ENCODE measurements around the gene DGKA. TPM values are rescaled to one million over a fixed set of nuclear protein-coding genes. Genes with fewer than 3 reads are reported as not detected.

Gene DGKA
- total RNA-seq, 1 donor from 2014 or later: 108 TPM

DNA sequence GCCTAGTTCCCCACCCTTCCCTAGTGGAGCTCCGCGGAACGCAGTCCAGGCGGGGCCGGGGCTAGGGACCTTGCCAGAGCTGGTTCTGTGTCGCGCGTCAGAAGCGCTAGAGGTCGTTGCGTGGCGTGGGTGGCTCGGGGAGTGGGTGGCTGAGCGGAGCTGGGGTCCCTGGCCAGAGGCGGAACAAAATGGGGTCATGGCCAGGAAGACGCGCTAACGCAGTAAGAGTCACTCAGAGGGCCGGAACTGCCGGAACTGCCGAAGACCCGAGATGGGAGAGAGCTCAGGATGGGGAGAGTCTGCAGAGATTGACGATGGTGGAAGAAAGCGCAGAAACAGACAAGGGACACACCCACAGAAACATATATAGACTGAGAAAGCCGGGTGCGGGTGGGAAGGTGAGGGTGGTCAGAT lies 4.8 kb downstream of the DGKA start:
- Histone ChIP-seq H3K36me3 (ENCODE audit: insufficient read depth, low read length) (no peaks in the 10 kb centered on the region), H3K27me3 (ENCODE audit: insufficient read depth, low read length) (no peaks in the 10 kb centered on the region), H3K79me2 (ENCODE audit: insufficient read depth, low read length) (peaks cover 4% of the 10 kb centered on the region), H3K4me2 (ENCODE audit: low read length) (peak overlapping the region; percentile 52), H3K27ac (ENCODE audit: low read depth, low read length) (no peak overlapping the region), H3K9me3 (ENCODE audit: insufficient read depth, low read depth, low read length) (no peaks in the 10 kb centered on the region), H4K20me1 (ENCODE audit: insufficient read depth, low read length) (no peaks in the 10 kb centered on the region), H3K9ac (ENCODE audit: low read length) (no peak overlapping the region), H3K4me1 (ENCODE audit: insufficient read depth, low read length) (peaks cover 40% of the 10 kb centered on the region), H2AFZ (ENCODE audit: low read depth, low read length) (peak overlapping the region; percentile 35), H3K4me3 (ENCODE audit: insufficient read depth, low read depth, low read length) (peak overlapping the region; percentile 18)
- DNase-seq (ENCODE audit: low read depth) (no peak), FAIRE-seq (no peak)
- peaks cover 50% of the 10 kb centered on the region for H3K4me1 Mint-ChIP-seq (ENCODE audit: low read depth, unreplicated experiment)
- H3K36me3 Mint-ChIP-seq (ENCODE audit: low read depth, unreplicated experiment): peaks cover 28% of the 10 kb centered on the region
- H3K27ac Mint-ChIP-seq (ENCODE audit: unreplicated experiment): no peak overlapping the region
- H3K4me3 Mint-ChIP-seq (ENCODE audit: unreplicated experiment): peak overlapping the region; percentile 55
- TF ChIP-seq EZH2 (IDR thresholded peaks at IDR 0.05; ENCODE audit: insufficient read depth, low read length) (no peak), CTCF (IDR thresholded peaks at IDR 0.05; ENCODE audit: insufficient read depth, low read depth, low read length) (no peak)
- H3K27me3 Mint-ChIP-seq (ENCODE audit: low read depth, unreplicated experiment): no peaks in the 10 kb centered on the region
- H3K9me3 Mint-ChIP-seq (ENCODE audit: unreplicated experiment): no peaks in the 10 kb centered on the region

DNA sequence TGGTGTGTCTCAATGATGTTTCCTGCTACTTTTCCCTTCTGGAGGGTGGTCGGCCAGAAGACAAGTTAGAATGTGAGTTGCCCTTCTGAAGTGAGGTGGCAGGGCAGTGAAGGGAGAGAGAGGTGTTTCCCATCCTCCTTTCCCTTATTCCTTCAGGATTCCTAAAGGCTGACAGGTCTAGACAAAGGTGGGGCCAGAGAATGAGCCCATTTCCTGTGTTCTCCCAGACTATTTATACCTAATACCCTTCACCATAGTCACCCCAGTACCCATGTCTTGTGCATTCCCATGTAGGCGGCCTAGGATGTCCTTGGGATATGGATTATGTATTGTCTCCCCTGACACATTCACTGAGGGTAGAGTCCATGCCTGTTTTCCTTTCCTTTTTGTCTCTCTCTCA lies 7.0 kb downstream of the DGKA start:
- Histone ChIP-seq H2AFZ (ENCODE audit: low read depth, low read length) (no peak overlapping the region), H3K9ac (ENCODE audit: low read length) (no peak overlapping the region), H3K27ac (ENCODE audit: low read depth, low read length) (no peak overlapping the region), H3K4me3 (ENCODE audit: insufficient read depth, low read depth, low read length) (no peak overlapping the region), H3K27me3 (ENCODE audit: insufficient read depth, low read length) (no peaks in the 10 kb centered on the region), H4K20me1 (ENCODE audit: insufficient read depth, low read length) (no peaks in the 10 kb centered on the region), H3K9me3 (ENCODE audit: insufficient read depth, low read depth, low read length) (no peaks in the 10 kb centered on the region), H3K36me3 (ENCODE audit: insufficient read depth, low read length) (peaks cover 9% of the 10 kb centered on the region), H3K79me2 (ENCODE audit: insufficient read depth, low read length) (peaks cover 4% of the 10 kb centered on the region), H3K4me2 (ENCODE audit: low read length) (peak overlapping the region; percentile 17), H3K4me1 (ENCODE audit: insufficient read depth, low read length) (peaks cover 24% of the 10 kb centered on the region)
- H3K36me3 Mint-ChIP-seq (ENCODE audit: low read depth, unreplicated experiment): peaks cover 41% of the 10 kb centered on the region
- peak overlapping the region; percentile 66 for H3K27ac Mint-ChIP-seq (ENCODE audit: unreplicated experiment)
- H3K4me3 Mint-ChIP-seq (ENCODE audit: unreplicated experiment): peak overlapping the region; percentile 21
- H3K9me3 Mint-ChIP-seq (ENCODE audit: unreplicated experiment): no peaks in the 10 kb centered on the region
- H3K4me1 Mint-ChIP-seq (ENCODE audit: low read depth, unreplicated experiment): peaks cover 37% of the 10 kb centered on the region
- FAIRE-seq (no peak), DNase-seq (ENCODE audit: low read depth) (no peak)
- TF ChIP-seq CTCF (IDR thresholded peaks at IDR 0.05; ENCODE audit: insufficient read depth, low read depth, low read length) (no peak), EZH2 (IDR thresholded peaks at IDR 0.05; ENCODE audit: insufficient read depth, low read length) (no peak)
- no peaks in the 10 kb centered on the region for H3K27me3 Mint-ChIP-seq (ENCODE audit: low read depth, unreplicated experiment)

GRCh38 chr12:55938826-55939501 lies 8.0 kb downstream of the DGKA start:
- Histone ChIP-seq H3K9ac (ENCODE audit: low read length) (no peak overlapping the region), H3K27me3 (ENCODE audit: insufficient read depth, low read length) (no peaks in the 10 kb centered on the region), H3K27ac (ENCODE audit: low read depth, low read length) (no peak overlapping the region), H4K20me1 (ENCODE audit: insufficient read depth, low read length) (no peaks in the 10 kb centered on the region), H3K9me3 (ENCODE audit: insufficient read depth, low read depth, low read length) (no peaks in the 10 kb centered on the region), H3K36me3 (ENCODE audit: insufficient read depth, low read length) (peaks cover 10% of the 10 kb centered on the region), H3K4me1 (ENCODE audit: insufficient read depth, low read length) (peaks cover 18% of the 10 kb centered on the region), H3K79me2 (ENCODE audit: insufficient read depth, low read length) (peaks cover 4% of the 10 kb centered on the region), H3K4me3 (ENCODE audit: insufficient read depth, low read depth, low read length) (no peak overlapping the region), H2AFZ (ENCODE audit: low read depth, low read length) (no peak overlapping the region), H3K4me2 (ENCODE audit: low read length) (no peak overlapping the region)
- DNase-seq (ENCODE audit: low read depth) (no peak), FAIRE-seq (no peak)
- H3K4me1 Mint-ChIP-seq (ENCODE audit: low read depth, unreplicated experiment): peaks cover 32% of the 10 kb centered on the region
- H3K4me3 Mint-ChIP-seq (ENCODE audit: unreplicated experiment): peak overlapping the region; percentile 16
- peak overlapping the region; percentile 62 for H3K27ac Mint-ChIP-seq (ENCODE audit: unreplicated experiment)
- no peaks in the 10 kb centered on the region for H3K9me3 Mint-ChIP-seq (ENCODE audit: unreplicated experiment)
- H3K27me3 Mint-ChIP-seq (ENCODE audit: low read depth, unreplicated experiment): no peaks in the 10 kb centered on the region
- TF ChIP-seq EZH2 (IDR thresholded peaks at IDR 0.05; ENCODE audit: insufficient read depth, low read length) (no peak), CTCF (IDR thresholded peaks at IDR 0.05; ENCODE audit: insufficient read depth, low read depth, low read length) (no peak)
- H3K36me3 Mint-ChIP-seq (ENCODE audit: low read depth, unreplicated experiment): peaks cover 41% of the 10 kb centered on the region
